CD14-positive monocyte (primary cell): ENCODE results near the gene WHAMM. TPM values are rescaled to one million over a fixed set of nuclear protein-coding genes. Genes with fewer than 3 reads are reported as not detected.

Experiments
- DNase-seq, 3 donors: peaks; one replicate each; pipeline ENCODE4 v3.0.0-alpha.2; 2011 to 2022
- H2AFZ ChIP-seq: 2 replicates; pipeline ENCODE4 v1.6.0; 2012; ENCODE audit warnings: mild to moderate bottlenecking, low read depth, low read length, inconsistent platforms; ENCODE audit not compliant: insufficient read depth, poor library complexity, severe bottlenecking
- H3K27ac ChIP-seq, 2 donors: 1 replicate in 1 of 2; 2 replicates in 1 of 2; pipeline ENCODE4 v1.5.1; 2012 to 2013; ENCODE audit warnings: low read length in 2 of 2, control low read depth in 1 of 2, inconsistent platforms in 1 of 2, low read depth in 1 of 2, mild to moderate bottlenecking in 1 of 2
- H3K27me3 ChIP-seq, 2 donors: one replicate each; pipeline versions ENCODE4 v1.6.0 to v1.6.1; 2011 to 2013; ENCODE audit warnings: low read length in 2 of 2; ENCODE audit not compliant: control insufficient read depth in 2 of 2, insufficient read depth in 2 of 2
- H3K36me3 ChIP-seq, 2 donors: replicated peaks in 1 of 2; 1 replicate in 1 of 2; 2 replicates in 1 of 2; pipeline versions ENCODE4 v1.5.1 to v1.6.1; 2012 to 2013; ENCODE audit warnings: low read length in 2 of 2, control low read depth in 1 of 2, inconsistent platforms in 1 of 2, mild to moderate bottlenecking in 1 of 2; ENCODE audit not compliant: insufficient read depth in 2 of 2, control insufficient read depth in 1 of 2
- H3K4me1 ChIP-seq, 2 donors: 1 replicate in 1 of 2; 2 replicates in 1 of 2; pipeline versions ENCODE4 v1.5.1 to v1.6.1; 2012 to 2013; ENCODE audit warnings: low read length in 2 of 2, control low read depth in 1 of 2, inconsistent platforms in 1 of 2, mild to moderate bottlenecking in 1 of 2, moderate library complexity in 1 of 2; ENCODE audit not compliant: insufficient read depth in 2 of 2, control insufficient read depth in 1 of 2
- H3K4me2 ChIP-seq: replicated peaks from 2 replicates; pipeline ENCODE3; 2012; ENCODE audit warnings: low read length, moderate library complexity, mild to moderate bottlenecking; ENCODE audit not compliant: poor library complexity, severe bottlenecking; ENCODE audit errors: extremely low read depth
- H3K4me3 ChIP-seq, 3 experiments: fragments of 200-600 bp in 1 of 3; sonication (generic) in 1 of 3; replicated peaks in 1 of 3; 1 replicate in 2 of 3; 2 replicates in 1 of 3; pipeline ENCODE4 v1.5.1; 2011 to 2013; ENCODE audit warnings: low read length in 3 of 3, mild to moderate bottlenecking in 3 of 3, control low read depth in 2 of 3, low read depth in 2 of 3, inconsistent platforms in 1 of 3, moderate library complexity in 1 of 3
- H3K79me2 ChIP-seq: 2 replicates; pipeline ENCODE4 v1.6.0; 2012; ENCODE audit warnings: mild to moderate bottlenecking, control low read depth, inconsistent platforms, low read length, moderate library complexity; ENCODE audit not compliant: insufficient read depth
- H3K9ac ChIP-seq: 2 replicates; pipeline ENCODE4 v1.6.0; 2017; ENCODE audit warnings: low read length, mild to moderate bottlenecking; ENCODE audit not compliant: insufficient read depth, poor library complexity, severe bottlenecking
- H3K9me3 ChIP-seq, 2 donors: replicated peaks in 1 of 2; 1 replicate in 1 of 2; 2 replicates in 1 of 2; pipeline versions ENCODE4 v1.5.1 to v1.6.1; 2012 to 2013; ENCODE audit warnings: low read length in 2 of 2, control low read depth in 1 of 2; ENCODE audit not compliant: control insufficient read depth in 1 of 2, insufficient read depth in 1 of 2
- H4K20me1 ChIP-seq: 2 replicates; pipeline ENCODE4 v1.6.0; 2012; ENCODE audit warnings: mild to moderate bottlenecking, low read length, control low read depth, moderate library complexity; ENCODE audit not compliant: insufficient read depth
- H3K27ac Mint-ChIP-seq, 7 donors: one replicate each; pipeline ENCODE4 v1.8.0; 2020; ENCODE audit warnings: mild to moderate bottlenecking in 7 of 7, mixed read lengths in 7 of 7, moderate library complexity in 6 of 7, inconsistent platforms in 2 of 7
- H3K27me3 Mint-ChIP-seq, 3 donors: one replicate each; pipeline ENCODE4 v1.8.0; 2021 to 2022; ENCODE audit warnings: low read depth in 3 of 3, mild to moderate bottlenecking in 3 of 3, mixed read lengths in 3 of 3, moderate library complexity in 3 of 3, inconsistent platforms in 1 of 3
- H3K36me3 Mint-ChIP-seq, 2 donors: one replicate each; pipeline ENCODE4 v1.8.0; 2020; ENCODE audit warnings: mixed read lengths in 2 of 2, inconsistent platforms in 1 of 2, mild to moderate bottlenecking in 1 of 2
- H3K4me1 Mint-ChIP-seq: one replicate; pipeline ENCODE4 v1.8.0; 2020; ENCODE audit warnings: mild to moderate bottlenecking, mixed read lengths
- H3K4me3 Mint-ChIP-seq, 2 donors: one replicate each; pipeline ENCODE4 v1.8.0; 2020; ENCODE audit warnings: mild to moderate bottlenecking in 2 of 2, mixed read lengths in 2 of 2, moderate library complexity in 1 of 2
- H3K9me3 Mint-ChIP-seq, 7 donors: one replicate each; pipeline ENCODE4 v1.8.0; 2020 to 2022; ENCODE audit warnings: mixed read lengths in 7 of 7, mild to moderate bottlenecking in 6 of 7, moderate library complexity in 6 of 7, inconsistent platforms in 2 of 7
- CTCF ChIP-seq: fragments of 200-600 bp; IDR thresholded peaks from one replicate; pipeline ENCODE4 v1.8.0; 2022; ENCODE audit warnings: antibody characterized with exemption, mild to moderate bottlenecking
- WGBS: methylation state at CpG from one replicate; pipeline ENCODE4 v1.1.5; 2013; ENCODE audit warnings: missing lambda C conversion rate; ENCODE audit not compliant: insufficient coverage; 5-methylcytosine and 5-hydroxymethylcytosine counted together
- intact Hi-C, 2 donors: fragments of 100-400 bp; cut with micrococcal nuclease; formaldehyde crosslinking; loops; one replicate each; pipeline versions ENCODE4 v1.15.0 to v1.15.1; 2023
- polyA plus RNA-seq, 3 donors: library from polyadenylated mRNA; depleted of rRNA in 1 of 3; unstranded in 2 of 3; stranded (reverse) in 1 of 3; fragments of 300-500 nt in 2 of 3; fragments of >200 nt in 1 of 3; fragmentation: Illumina TruSeq in 2 of 3; gene quantifications; 1 replicate in 2 of 3; 2 replicates in 1 of 3; pipeline ENCODE4 v1.2.3, GENCODE V29; 2012 to 2021

Gene WHAMM
- polyA plus RNA-seq, 3 donors, result 0.69 to 7.8 (median 0.92) TPM

GRCh38 chr15:82802497-82802896, 6.9 kb upstream of the WHAMM start:
- H3K79me2 ChIP-seq, result no peaks in the 10 kb centered on the region
- H2AFZ ChIP-seq, result no peak overlapping the region
- no peaks in the 10 kb centered on the region for H3K9me3 ChIP-seq
- H3K4me1 Mint-ChIP-seq, result peaks cover 4% of the 10 kb centered on the region
- WGBS, result no CpG with 5 or more reads among the region's 1 CpG
- peaks cover 4 to 9% (median 7%) of the 10 kb centered on the region in 3 donors for H3K27me3 Mint-ChIP-seq
- no peak overlapping the region for H3K4me3 ChIP-seq
- no peaks in the 10 kb centered on the region for H3K4me1 ChIP-seq
- H3K27me3 ChIP-seq, result peaks cover 0 to 3% of the 10 kb centered on the region in 2 donors
- no peaks in the 10 kb centered on the region for H3K36me3 Mint-ChIP-seq
- no peak overlapping the region for H3K4me3 Mint-ChIP-seq
- intact Hi-C loops, result no loop called here
- no peak overlapping the region for H3K27ac Mint-ChIP-seq
- H3K9me3 Mint-ChIP-seq, result peaks cover 0 to 3% (median 0%) of the 10 kb centered on the region in 7 donors
- H4K20me1 ChIP-seq, result no peaks in the 10 kb centered on the region
- TF ChIP-seq CTCF, result no peak
- H3K36me3 ChIP-seq, result no peaks in the 10 kb centered on the region
- no peak overlapping the region for H3K9ac ChIP-seq
- H3K4me2 ChIP-seq, result no peak overlapping the region
- DNase-seq, result no peak
- H3K27ac ChIP-seq, result no peak overlapping the region

GRCh38 chr15:82803793-82804574, 5.4 kb upstream of the WHAMM start:
- Histone ChIP-seq H4K20me1 (no peaks in the 10 kb centered on the region), H3K79me2 (no peaks in the 10 kb centered on the region), H3K27ac (no peak overlapping the region), H3K36me3 (no peaks in the 10 kb centered on the region), H3K4me1 (peaks cover 2% of the 10 kb centered on the region in 2 donors), H3K9ac (no peak overlapping the region), H3K9me3 (no peaks in the 10 kb centered on the region), H2AFZ (no peak overlapping the region), H3K4me2 (no peak overlapping the region), H3K27me3 (no peaks in the 10 kb centered on the region), H3K4me3 (no peak overlapping the region)
- no peak overlapping the region for H3K4me3 Mint-ChIP-seq
- H3K36me3 Mint-ChIP-seq, result no peaks in the 10 kb centered on the region
- peaks cover 0 to 3% (median 0%) of the 10 kb centered on the region in 7 donors for H3K9me3 Mint-ChIP-seq
- WGBS, result no CpG with 5 or more reads among the region's 2 CpGs
- H3K4me1 Mint-ChIP-seq, result peaks cover 6% of the 10 kb centered on the region
- intact Hi-C loops, result no loop called here
- peaks cover 4 to 9% (median 7%) of the 10 kb centered on the region in 3 donors for H3K27me3 Mint-ChIP-seq
- TF ChIP-seq CTCF, result no peak
- DNase-seq, result no peak
- H3K27ac Mint-ChIP-seq, result peak overlapping the region in 1 of 7 donors; percentile 2
